GM13976 (cell line): ENCODE data around the gene CCDC74A.
"Not testable (repeated sequence)": the region's sequence is repeated elsewhere in the genome, so short reads cannot be mapped to it uniquely, and the experiment has no call there.

Source experiments
- DNase-seq: peaks from one replicate; pipeline ENCODE4 v3.0.0; 2012; ENCODE audit warnings: low spot score
- CTCF ChIP-seq: IDR thresholded peaks from 2 replicates; pipeline ENCODE4 v1.5.1; 2012; ENCODE audit warnings: borderline replicate concordance, mild to moderate bottlenecking; ENCODE audit not compliant: insufficient read depth; ENCODE audit errors: extremely low read depth, missing control alignments, control extremely low read depth
- in situ Hi-C: fragments of 300-500 bp; cut with MboI; formaldehyde crosslinking; loops from one replicate; pipeline ENCODE4 v1.12.0; 2022; ENCODE audit warnings: low sequenced_read_pairs, mixed read lengths, inconsistent platforms; ENCODE audit not compliant: unreplicated experiment

CCDC74A gene

GRCh38 chr2:131527131-131528001 is at the start of gene CCDC74A:
CCDC74A (plus strand) TSS chr2:131527888; CDS start chr2:131527971, 83 bp downstream.
- in situ Hi-C loops, DNase-seq: not testable (repeated sequence)

- DNase-seq, in situ Hi-C loops: not testable (repeated sequence)
Measured at GRCh38 chr2:131478074-131478849, 49.4 kb upstream of the CCDC74A start.

GRCh38 chr2:131478850-131479461 is 48.7 kb upstream of the CCDC74A start:
- in situ Hi-C loops, DNase-seq: not testable (repeated sequence)

- DNase-seq = not testable (repeated sequence)
Measured at GRCh38 chr2:131480351-131480750, 47.3 kb upstream of the CCDC74A start.

GRCh38 chr2:131482506-131483155 is 45.1 kb upstream of the CCDC74A start:
- DNase-seq, in situ Hi-C loops: not testable (repeated sequence)

More at GRCh38 chr2:131480351-131480750, 47.3 kb upstream of the CCDC74A start:
- in situ Hi-C loops = not testable (repeated sequence)

GRCh38 chr2:131483981-131484820 is 43.5 kb upstream of the CCDC74A start:
- in situ Hi-C loops, DNase-seq: not testable (repeated sequence)

- DNase-seq, in situ Hi-C loops: not testable (repeated sequence)
Measured at GRCh38 chr2:131484906-131485460, 42.7 kb upstream of the CCDC74A start.

GRCh38 chr2:131486201-131486902 is 41.3 kb upstream of the CCDC74A start:
- in situ Hi-C loops = not testable (repeated sequence)

GRCh38 chr2:131488306-131489205 is 39.1 kb upstream of the CCDC74A start:
- DNase-seq = no peak

More at GRCh38 chr2:131486201-131486902, 41.3 kb upstream of the CCDC74A start:
- not testable (repeated sequence) for DNase-seq

GRCh38 chr2:131490616-131491468 is 36.8 kb upstream of the CCDC74A start:
- DNase-seq, in situ Hi-C loops: not testable (repeated sequence)

More at GRCh38 chr2:131488306-131489205, 39.1 kb upstream of the CCDC74A start:
- in situ Hi-C loops = no loop called here
- no peak for TF ChIP-seq CTCF

GRCh38 chr2:131491469-131491836 is 36.2 kb upstream of the CCDC74A start:
- DNase-seq, in situ Hi-C loops: not testable (repeated sequence)

GRCh38 chr2:131492015-131492417 is 35.7 kb upstream of the CCDC74A start, which contains the start of gene MZT2A:
MZT2A (minus strand) TSS chr2:131492397; CDS start chr2:131492376, 21 bp downstream.
- DNase-seq, in situ Hi-C loops: not testable (repeated sequence)
